ENCODE data around the gene TCF12. TPM values are rescaled to one million over a fixed set of nuclear protein-coding genes. Genes with fewer than 3 reads are reported as not detected.
A peak's percentile ranks its signal among the peaks of the same experiment; 100 is the strongest.

TCF12 gene
- total and polyA plus RNA-seq, 2 donors (not counting 3 experiments of a cell fraction or from before 2014, with no cell fraction given): 72.1 to 133 TPM

- H3K79me2 ChIP-seq (ENCODE audit: control insufficient read depth, insufficient read depth, low read length): no peaks in the 10 kb centered on the region
- H3K27ac ChIP-seq (ENCODE audit: insufficient read depth, low read depth, low read length): no peak overlapping the region
- H3K4me3 ChIP-seq (replicated peaks in 1 of 3; ENCODE audit: insufficient read depth in 1 of 3, low read depth in 1 of 3, low read length in 3 of 3): peak overlapping the region in 1 of 3 experiments; percentile 8
- FAIRE-seq (no peak), DNase-seq (ENCODE audit: low read depth, low spot score) (no peak)
- intact Hi-C loops (cut with micrococcal nuclease) (no loop called here), dilution Hi-C loops (cut with MboI; ENCODE audit: extremely low pct_ligation_motif_present, low sequenced_read_pairs) (no loop called here)
- no peaks in the 10 kb centered on the region for H3K27me3 ChIP-seq (ENCODE audit: control insufficient read depth in 2 of 2, insufficient read depth in 2 of 2, low read length in 2 of 2)
- H3K9me3 ChIP-seq (replicated peaks; ENCODE audit: control insufficient read depth, insufficient read depth, low read length): no peaks in the 10 kb centered on the region
- no peaks in the 10 kb centered on the region for H3K9me1 ChIP-seq (replicated peaks; ENCODE audit: control insufficient read depth, extremely low read depth, insufficient read depth, low read length)
- H3K4me2 ChIP-seq (ENCODE audit: insufficient read depth, low read length): peak overlapping the region; percentile 48
- ChIA-PET POLR2A (no interaction called here), CTCF (no interaction called here)
- H3K4me1 ChIP-seq (ENCODE audit: control insufficient read depth, extremely low read depth, insufficient read depth, low read length): peaks cover 20% of the 10 kb centered on the region
- no peaks in the 10 kb centered on the region for H4K20me1 ChIP-seq (replicated peaks; ENCODE audit: control insufficient read depth, extremely low read depth, insufficient read depth, low read length)
- H3K36me3 ChIP-seq (ENCODE audit: control insufficient read depth in 2 of 2, extremely low read depth in 1 of 2, insufficient read depth in 2 of 2, low read length in 2 of 2): no peaks in the 10 kb centered on the region
- TF ChIP-seq CTCF (IDR thresholded peaks at IDR 0.05; ENCODE audit: extremely low read depth in 1 of 2, insufficient read depth in 1 of 2, low read depth in 1 of 2, low read length in 2 of 2): no peak
- H2AFZ ChIP-seq (ENCODE audit: low read depth, low read length): peak overlapping the region; percentile 36
- no TSS peak for BruUV-seq (replicated peaks)
- H3K9ac ChIP-seq (replicated peaks; ENCODE audit: extremely low read depth, insufficient read depth, low read length): no peak overlapping the region
These were observed 5.2 kb upstream of the TCF12 start for GRCh38 chr15:56913241-56913640.

GRCh38 chr15:56913670-56914069, 4.8 kb upstream of the TCF12 start:
- no peaks in the 10 kb centered on the region for H3K36me3 ChIP-seq (ENCODE audit: control insufficient read depth in 2 of 2, extremely low read depth in 1 of 2, insufficient read depth in 2 of 2, low read length in 2 of 2)
- H2AFZ ChIP-seq (ENCODE audit: low read depth, low read length): peak overlapping the region; percentile 36
- ChIA-PET CTCF (no interaction called here), POLR2A (no interaction called here)
- H3K27me3 ChIP-seq (ENCODE audit: control insufficient read depth in 2 of 2, insufficient read depth in 2 of 2, low read length in 2 of 2): no peaks in the 10 kb centered on the region
- H3K79me2 ChIP-seq (ENCODE audit: control insufficient read depth, insufficient read depth, low read length): peaks cover 1% of the 10 kb centered on the region
- peak; percentile 53 for DNase-seq (ENCODE audit: low read depth, low spot score)
- TF ChIP-seq JUN (IDR thresholded peaks at IDR 0.05; ENCODE audit: borderline replicate concordance, insufficient read depth, insufficient read length, low read depth) (no peak), FOS (IDR thresholded peaks at IDR 0.05; ENCODE audit: borderline replicate concordance, insufficient read depth, low read length) (no peak), CTCF (IDR thresholded peaks at IDR 0.05; ENCODE audit: extremely low read depth in 1 of 2, insufficient read depth in 1 of 2, low read depth in 1 of 2, low read length in 2 of 2) (no peak)
- H3K9me1 ChIP-seq (replicated peaks; ENCODE audit: control insufficient read depth, extremely low read depth, insufficient read depth, low read length): no peaks in the 10 kb centered on the region
- H3K27ac ChIP-seq (ENCODE audit: insufficient read depth, low read depth, low read length): no peak overlapping the region
- H3K9ac ChIP-seq (replicated peaks; ENCODE audit: extremely low read depth, insufficient read depth, low read length): no peak overlapping the region
- peak overlapping the region; percentile 48 for H3K4me2 ChIP-seq (ENCODE audit: insufficient read depth, low read length)
- H3K9me3 ChIP-seq (replicated peaks; ENCODE audit: control insufficient read depth, insufficient read depth, low read length): no peaks in the 10 kb centered on the region
- intact Hi-C loops (cut with micrococcal nuclease): no loop called here
- H4K20me1 ChIP-seq (replicated peaks; ENCODE audit: control insufficient read depth, extremely low read depth, insufficient read depth, low read length): no peaks in the 10 kb centered on the region
- peak; percentile 21 for FAIRE-seq
- peak overlapping the region in 1 of 3 experiments; percentile 8 for H3K4me3 ChIP-seq (replicated peaks in 1 of 3; ENCODE audit: insufficient read depth in 1 of 3, low read depth in 1 of 3, low read length in 3 of 3)
- peaks cover 20% of the 10 kb centered on the region for H3K4me1 ChIP-seq (ENCODE audit: control insufficient read depth, extremely low read depth, insufficient read depth, low read length)
- dilution Hi-C loops (cut with MboI; ENCODE audit: extremely low pct_ligation_motif_present, low sequenced_read_pairs): no loop called here
- no TSS peak for BruUV-seq (replicated peaks)
